EH (cell line): ENCODE data around the gene TERT.
"Not testable (repeated sequence)": the region's sequence is repeated elsewhere in the genome, so short reads cannot be mapped to it uniquely, and the experiment has no call there.

Experiments
- DNase-seq: peaks from one replicate; pipeline ENCODE4 v3.0.0-alpha.2; 2015; ENCODE audit warnings: low read depth

Gene TERT

DNA sequence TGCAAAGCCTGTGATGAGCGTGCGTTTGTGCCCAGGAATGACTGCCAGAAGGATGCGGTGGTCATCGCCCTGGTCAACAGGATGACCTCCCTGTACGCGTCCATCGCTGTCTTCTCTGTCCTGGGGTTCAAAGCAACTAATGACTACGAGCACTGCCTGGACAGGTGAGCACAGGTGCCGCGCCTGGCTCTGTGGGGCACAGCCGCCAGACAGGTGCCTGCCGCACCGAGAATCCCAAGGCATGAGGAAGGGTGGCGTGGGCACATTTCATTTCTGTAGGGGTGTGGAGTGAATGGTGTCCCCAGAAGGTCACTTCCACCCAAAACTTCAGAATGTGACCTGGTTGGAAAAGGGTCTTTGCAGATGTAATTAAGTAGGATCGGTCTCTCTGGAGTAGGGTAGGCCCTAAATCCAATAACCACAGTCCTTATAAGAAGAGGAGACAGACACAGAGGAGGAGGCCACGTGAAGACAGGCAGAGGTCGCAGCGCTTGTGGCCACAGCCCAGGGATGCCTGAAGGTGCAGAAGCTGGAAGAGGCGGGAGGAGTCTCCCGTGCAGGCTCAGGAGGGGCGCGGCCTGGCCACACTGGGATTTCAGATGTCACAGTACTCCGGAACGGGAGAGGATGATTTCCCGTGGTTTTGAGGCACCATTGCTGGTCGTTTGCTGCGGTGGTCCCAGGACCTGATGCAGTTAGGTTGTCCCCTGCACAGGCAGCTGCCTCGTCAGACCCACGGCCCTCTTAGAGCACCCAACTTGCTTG is 54.2 kb downstream of the TERT start:
- no peak for DNase-seq

DNA sequence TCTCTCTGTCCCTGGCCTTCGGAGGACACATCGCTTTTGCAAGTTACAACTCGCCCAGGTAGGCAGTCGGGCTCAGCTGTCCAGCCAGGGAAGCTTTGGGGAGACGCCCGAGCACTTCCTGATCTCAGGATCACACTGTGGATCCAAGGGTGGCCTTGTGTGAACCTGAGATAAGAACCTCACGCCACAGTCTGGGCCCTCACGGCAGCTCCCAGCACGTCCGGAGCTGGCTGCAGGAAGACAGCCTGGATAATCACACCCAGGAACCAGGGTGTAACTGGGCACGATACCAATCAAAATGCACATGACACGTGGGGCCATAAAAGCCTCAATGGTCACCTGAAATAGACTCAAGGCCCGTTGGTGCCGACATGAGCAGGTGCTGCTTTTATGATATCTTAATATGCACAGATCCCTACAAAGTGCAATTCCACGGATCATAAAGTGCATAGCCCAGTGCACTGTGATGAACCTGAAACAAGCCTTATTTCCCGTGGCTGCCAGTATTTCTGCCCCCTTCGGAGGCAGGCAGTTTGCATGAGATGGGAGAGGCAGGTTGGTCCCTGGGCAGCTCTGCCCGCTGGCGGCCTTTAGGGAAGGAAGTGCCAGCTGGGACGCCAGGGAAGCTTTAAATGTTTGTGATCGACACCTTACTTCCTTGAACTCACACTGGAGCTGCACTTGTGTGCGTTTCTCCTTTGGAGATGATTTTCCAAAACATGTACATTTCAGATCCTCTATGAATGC is 55.2 kb downstream of the TERT start:
- no peak for DNase-seq

DNA sequence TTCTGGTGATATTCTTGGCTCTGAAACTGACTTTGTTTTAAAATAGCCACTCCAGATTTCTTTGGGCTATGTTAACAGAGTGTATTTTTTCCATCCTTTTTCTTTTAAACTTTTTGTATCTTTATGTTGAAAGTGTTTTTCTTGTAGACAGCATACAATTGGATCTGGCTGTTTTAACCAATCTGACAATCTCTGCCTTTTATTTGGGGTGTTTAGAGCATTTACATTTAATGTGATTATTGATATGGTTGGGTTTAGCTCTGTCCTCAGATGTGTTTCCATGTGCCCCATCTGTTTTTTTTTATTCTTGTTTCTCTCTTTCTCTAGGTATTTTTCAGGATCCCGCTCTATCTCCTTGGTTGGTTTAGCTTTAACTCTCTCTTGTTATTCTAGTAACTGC is 59.0 kb downstream of the TERT start:
- DNase-seq, result no peak

DNA sequence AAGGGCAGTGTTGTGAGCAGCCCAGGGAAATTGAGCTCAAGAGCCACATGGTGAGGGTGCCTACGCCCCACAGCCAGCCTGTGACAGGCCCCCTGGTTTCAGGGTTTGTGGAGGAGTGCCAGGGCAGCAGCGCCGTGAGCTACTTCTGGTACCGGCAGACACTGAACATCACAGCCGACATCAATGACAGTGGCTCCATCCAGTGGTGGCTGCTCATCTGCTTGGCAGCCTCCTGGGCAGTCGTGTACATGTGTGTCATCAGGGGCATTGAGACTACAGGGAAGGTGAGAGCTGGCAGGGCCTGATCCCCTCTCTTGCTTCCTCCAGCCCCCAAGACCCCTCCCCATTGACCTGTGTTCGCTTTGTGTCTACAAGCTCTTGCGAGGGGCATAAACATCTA is 59.5 kb downstream of the TERT start:
- no peak for DNase-seq

DNA sequence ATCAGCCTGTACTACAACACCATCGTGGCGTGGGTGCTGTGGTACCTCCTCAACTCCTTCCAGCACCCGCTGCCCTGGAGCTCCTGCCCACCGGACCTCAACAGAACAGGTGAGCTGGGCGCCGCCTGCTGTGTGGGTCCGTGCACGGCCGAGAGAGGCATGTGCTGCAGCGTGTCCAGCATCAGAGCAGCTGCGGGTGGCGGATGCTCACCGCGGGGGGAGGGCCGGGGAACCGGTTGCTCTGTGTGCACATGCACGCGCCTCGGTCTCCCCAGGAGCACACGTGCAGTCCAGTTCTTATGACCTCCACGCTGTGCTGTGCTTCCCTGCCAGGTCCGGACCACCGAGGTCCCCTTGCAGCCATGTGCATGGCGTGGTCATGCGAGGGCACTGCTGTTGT is 62.1 kb downstream of the TERT start:
- no peak for DNase-seq

DNA sequence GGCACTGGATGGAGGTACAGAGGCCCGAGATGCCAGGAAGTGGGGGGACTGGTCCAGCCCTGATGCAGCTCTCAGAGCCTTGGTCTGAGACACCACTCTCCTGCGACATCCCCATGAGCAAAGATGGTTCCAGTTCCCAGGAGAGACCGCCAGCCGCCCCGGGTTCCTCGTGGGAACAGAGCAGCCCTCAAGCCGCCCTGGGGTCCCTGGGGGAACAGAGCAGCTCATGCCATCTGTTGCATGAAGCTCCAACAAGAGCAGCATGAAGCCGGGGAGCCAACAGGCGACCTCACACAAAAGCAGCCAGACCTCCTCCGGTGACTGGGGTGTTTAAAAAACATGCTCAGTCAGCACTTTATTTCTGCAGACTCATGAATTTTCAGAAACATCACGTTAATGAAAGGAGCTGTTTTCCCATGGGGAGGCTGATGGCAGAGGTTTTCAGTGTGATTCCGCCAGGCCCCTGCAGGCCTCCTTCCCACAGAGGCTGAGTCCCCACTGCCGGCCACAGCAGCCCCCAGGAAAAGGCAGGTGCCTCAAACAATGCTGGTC is 63.4 kb downstream of the TERT start:
- DNase-seq, result no peak

DNA sequence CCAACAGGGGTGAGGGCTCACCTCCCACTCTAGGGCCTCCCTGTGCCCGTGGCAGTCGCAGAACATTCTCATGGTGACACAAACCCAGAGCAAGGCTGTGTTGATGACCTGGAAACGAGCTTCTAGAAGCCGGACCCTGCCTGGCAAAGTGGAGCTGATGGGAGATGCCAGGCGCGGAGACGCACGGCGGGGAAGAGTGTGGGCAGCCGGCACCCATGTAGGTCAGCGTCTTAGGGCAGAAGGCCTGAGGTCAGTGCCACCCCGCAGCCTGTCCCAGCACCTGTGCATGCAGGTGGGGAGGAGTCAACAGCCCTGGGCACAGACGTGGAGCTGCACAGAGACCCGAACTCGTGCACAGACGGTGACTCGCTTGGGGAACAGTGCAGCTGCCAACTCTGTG is 64.3 kb downstream of the TERT start:
- DNase-seq, result no peak

DNA sequence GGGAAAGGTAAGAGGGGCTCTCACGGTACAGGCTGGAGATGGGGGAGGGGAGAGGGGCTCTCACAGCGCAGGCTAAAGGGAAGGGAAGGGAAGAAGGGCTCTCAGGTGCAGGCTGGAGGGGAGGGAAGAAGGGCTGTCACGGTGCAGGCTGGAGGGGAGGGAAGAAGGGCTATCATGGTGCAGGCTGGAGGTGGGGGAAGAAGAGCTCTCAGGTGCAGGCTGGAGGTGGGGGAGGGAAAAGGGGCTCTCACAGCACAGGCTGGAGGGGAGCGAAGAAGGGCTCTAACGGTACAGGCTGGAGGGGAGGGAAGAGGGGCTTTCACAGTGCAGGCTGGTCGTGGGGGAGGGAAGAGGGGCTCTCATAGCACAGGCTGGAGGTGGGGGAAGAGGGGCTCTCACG is 65.0 kb downstream of the TERT start:
- DNase-seq, result no peak

DNA sequence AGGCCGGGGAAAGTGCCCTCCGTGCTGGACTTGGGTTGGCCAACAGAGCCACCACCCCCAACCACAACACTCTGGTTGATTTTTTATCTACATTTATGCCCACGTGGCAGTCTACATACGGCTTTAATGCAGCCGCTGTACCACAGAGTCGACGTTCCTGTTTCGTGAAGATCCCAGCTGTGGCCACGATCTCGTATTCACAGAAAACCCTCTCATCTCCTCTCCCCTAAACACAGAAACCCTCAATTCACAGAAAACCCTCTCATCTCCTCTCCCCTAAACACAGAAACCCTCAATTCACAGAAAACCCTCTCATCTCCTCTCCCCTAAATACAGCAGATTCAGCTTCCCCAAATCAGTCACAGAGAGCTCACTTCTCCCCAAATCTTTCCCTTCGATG is 65.8 kb downstream of the TERT start:
- DNase-seq, result not testable (repeated sequence)

DNA sequence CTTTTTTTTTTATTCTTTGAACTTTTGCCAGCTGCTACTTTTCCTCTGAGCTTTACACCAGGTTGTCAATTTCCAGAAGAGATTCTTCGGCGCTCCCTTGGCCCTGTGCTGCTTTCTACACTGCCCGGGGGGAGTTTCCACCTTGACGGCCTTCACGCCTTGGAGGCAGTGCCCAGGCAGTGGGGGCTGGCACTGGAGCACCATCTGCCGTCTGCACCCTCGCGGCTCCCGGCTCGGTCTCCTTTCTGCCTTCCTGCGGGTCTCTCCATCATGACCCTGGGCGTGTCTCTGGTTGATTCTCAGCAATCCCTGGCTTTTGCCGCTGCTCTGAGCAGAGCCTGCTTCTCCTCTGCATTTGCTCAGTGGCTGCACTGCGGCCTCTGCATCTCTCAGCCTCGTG is 66.7 kb downstream of the TERT start:
- DNase-seq, result no peak

DNA sequence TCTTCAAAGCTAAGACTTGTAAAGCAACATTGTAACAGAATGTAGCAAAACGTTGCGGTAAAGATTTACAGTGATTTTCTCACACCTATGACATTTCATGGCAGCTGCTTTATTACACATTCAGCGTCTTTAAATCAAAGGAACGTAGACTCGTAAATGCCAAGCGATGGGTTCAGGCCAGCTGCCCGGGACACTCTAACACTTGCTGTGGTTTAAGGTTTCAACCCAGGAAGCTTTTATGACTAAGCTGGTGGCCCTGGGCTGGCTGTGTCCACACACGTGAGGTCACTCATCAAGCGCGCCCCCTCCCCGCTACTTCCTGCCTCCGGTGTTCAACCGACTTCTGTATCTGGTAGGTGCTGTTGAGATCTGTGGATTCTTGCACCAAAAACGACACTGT is 67.2 kb downstream of the TERT start:
- DNase-seq, result peak; percentile 47

DNA sequence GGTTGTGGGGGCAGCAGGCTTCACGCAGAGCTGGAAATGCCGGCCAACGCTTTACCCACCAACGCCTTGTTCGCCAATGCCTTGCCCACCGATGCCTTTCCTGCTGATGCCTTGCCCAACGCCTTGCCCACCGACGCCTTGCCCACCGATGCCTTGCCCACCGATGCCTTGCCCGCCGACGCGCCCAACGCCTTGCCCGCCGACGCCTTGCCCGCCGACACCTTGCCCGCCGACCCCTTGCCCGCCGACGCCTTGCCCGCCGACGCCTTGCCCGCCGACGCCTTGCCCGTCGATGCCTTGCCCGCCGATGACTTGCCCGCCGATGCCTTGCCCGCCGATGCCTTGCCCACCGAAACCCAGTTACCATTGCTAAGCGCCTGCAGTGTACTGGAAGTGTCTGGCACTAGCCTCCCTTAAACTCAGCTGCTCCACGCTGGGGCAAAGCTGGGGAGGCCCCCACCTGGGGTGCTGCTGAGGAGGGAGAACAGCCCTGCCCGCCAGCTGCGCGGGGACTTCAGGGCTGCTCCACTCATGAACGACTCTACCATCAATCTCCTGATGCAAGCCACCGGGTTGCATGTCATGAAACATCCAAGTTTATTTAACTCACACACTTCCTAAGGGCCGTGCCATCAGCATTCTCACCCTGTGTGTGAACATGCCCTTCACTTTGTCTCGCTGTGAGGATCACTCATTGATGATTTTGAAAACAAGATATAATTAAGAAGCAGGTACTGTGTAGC is 67.9 kb downstream of the TERT start:
- no peak for DNase-seq

DNA sequence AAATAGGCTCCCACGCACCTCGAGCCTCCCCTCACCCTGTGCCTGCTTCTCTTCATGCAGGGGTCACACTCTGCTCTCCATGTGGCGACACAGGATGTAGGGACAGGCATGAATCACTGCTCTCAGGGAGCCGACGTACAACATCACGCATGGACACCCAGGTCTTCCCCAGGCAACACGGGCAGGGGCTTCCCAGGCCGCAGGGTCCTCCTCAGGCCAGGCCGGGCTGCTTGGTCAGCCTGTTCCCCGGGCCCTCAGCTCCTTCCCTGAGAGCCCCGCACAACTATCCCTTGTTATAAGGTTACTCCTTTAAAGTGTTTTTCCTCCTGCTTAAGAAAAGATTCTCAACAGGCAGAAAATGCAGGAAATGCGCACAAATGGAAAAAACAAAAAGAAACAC is 68.6 kb downstream of the TERT start:
- DNase-seq, result no peak

DNA sequence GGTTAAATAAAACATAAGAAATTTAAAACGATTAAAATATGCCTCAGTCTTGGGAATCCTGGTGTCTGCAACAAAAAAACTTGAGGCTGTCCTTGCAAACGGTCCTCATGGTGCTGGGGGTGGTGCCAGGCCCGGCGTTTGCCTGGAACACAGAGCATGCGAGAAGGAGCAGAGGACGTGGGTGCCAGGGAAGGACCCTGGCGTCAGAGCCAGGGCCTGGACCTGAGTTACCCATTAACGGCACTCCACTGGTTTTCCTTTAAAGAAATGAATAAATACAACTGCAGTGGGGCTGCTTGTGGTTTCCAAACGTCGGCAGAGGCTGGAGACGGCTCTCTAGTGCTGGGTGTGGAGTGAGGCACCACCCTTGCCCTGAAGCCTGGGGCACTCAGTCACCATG is 69.8 kb downstream of the TERT start, which contains the start of gene SLC6A18:
SLC6A18 (plus strand) TSS at position 301 of the 400 bp plus-strand sequence; CDS start at position 398, 97 bp downstream.
- no peak for DNase-seq

DNA sequence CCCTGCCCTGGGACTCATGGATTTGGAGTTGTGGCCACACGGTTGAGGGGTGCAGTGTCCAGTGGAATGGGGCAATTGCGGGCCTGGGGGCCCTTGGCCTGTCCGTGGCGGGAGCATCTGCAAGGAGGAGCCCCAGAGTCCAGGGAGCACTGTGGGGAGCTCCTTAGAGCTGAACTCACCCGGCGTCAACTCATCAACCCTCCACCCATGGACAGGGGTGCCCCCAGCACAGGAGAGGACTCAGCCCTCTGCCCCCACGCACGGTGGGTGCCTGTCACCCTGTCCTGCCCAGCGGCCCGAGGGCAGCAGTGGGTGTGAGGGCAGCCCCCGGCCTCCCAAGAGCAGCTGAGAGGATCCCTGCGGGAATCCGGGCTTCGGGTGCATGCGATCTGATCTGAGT is 70.2 kb downstream of the TERT start:
- DNase-seq, result no peak

DNA sequence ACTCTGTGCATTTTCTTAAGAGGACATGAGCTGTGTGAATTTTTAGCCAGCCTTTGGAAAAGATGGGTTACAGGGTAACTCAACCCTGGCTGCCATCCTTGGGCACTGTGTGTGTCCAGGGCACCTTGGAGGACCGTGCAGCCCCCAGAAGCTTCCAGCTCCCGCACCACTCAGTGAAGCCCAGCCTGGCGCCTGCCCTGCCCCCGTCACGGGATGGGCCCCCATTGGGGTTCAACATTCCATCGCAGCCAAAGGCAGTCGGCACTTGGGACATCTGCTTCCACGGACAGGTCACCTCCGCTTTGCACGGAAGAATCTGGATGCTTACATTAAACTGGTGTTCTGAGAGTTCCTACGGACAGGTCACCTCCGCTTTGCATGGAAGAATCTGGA is 71.6 kb downstream of the TERT start:
- no peak for DNase-seq

DNA sequence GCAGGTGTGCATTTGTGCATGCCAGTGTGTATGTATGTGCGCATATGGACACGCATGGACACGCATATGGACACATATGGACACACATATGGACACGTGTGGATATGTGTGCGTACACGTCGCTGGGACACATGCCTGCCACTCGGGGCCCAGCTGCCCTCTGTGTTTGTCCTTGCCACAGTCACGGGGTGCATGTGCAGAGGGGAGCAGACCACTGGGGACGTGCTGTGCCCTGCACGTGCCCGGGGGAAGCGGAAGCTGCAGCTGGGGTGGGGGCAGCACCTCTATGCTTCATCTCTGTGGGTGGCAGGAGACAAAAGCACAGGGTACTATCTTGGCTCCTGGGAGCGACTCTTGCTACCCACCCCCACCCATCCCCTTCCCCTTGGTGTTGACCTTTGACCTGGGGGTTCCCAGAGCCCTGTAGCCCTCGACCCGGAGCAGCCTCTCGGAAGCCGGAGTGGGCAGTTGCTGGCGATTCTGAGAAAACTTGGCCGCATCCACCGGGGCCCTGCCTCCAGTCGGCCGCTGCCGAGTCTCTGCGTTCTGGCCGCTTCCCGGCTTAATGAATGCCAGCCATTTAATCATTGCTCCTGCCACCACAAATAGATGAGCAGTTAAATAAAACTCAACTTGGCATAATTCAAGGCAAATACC is 72.1 kb downstream of the TERT start:
- DNase-seq, result no peak

DNA sequence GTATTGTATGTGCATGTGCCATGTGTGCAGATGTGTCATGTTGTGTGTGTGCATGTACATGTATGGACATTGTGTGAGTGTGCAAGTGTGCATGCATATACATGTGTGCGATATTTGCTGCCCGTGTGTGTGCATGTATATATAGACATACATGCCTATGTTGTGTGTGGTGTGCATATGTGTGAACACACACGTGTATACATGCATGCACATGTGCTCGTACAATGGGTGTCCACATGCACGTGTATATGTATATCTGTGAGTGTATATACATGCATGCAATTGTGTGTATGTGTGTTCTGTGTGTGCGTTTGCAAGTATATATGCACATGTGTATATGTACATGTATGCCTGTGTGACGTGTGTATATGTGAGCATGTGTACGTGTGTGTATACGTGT is 72.7 kb downstream of the TERT start:
- no peak for DNase-seq

DNA sequence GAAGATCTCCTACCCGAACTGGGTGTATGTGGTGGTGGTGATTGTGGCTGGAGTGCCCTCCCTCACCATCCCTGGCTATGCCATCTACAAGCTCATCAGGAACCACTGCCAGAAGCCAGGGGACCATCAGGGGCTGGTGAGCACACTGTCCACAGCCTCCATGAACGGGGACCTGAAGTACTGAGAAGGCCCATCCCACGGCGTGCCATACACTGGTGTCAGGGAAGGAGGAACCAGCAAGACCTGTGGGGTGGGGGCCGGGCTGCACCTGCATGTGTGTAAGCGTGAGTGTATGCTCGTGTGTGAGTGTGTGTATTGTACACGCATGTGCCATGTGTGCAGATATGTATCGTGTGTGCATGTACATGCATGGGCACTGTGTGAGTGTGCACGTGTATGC is 73.1 kb downstream of the TERT start:
- no peak for DNase-seq

DNA sequence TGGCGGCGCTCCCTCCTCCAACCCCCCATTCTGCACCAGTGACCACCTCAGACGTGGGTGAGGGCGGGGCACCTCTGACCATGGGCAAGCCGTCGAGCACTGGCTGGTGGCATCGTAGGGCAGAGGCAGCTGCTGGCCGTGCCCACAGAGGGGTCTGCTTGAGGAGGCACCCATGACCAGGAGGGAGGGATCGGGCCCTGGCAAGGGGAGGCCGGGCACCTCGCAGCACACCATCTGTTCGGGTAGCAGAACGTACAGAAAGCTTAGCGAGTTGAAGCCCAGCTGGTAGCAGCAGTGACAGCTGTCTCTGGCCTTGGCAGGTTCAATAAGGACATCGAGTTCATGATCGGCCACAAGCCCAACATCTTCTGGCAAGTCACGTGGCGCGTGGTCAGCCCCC is 74.0 kb downstream of the TERT start:
- DNase-seq, result no peak

DNA sequence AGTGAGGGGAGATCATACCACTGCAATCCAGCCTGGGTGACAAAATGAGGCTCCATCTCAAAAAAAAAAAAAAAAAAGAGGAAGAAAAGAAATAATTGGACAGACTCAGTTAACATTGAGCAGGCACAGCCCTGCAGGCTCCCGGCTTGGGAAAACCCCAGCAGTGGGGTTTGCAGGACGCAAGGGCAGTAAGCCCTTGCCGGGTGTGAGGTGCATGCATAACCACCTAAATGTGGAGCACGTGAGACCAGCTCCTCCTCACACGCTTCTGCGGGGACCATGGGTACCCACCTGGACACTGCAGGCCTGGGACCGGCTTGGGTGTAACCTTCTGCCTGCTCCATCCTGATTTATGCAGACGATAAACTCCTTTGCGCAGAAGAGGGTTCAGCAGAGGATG is 74.5 kb downstream of the TERT start:
- DNase-seq, result no peak

DNA sequence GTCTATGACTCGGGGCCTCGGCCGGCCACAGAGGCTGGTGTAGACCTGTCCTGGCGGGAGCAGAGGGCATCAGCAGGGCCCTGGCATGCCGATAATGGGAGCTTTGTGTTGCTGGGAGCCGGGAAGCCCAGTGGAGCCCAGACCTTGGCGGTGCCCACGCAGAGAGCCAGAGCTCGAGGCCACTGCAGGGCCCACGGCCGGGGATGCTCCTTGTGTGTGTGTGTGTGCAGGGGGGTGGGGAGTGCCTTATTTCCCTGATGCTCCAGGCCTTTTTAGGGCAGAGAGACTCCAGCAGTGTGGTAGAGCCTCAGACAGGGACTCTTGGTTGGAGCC is 75.1 kb downstream of the TERT start:
- DNase-seq, result no peak
